ENCODE data around the gene ZFP1. TPM values are rescaled to one million over a fixed set of nuclear protein-coding genes. Genes with fewer than 3 reads are reported as not detected.

Gene ZFP1
- total and polyA plus RNA-seq, 5 donors, result 3.8 to 11.2 (median 8.7) TPM

- no peak overlapping the region for H3K27ac ChIP-seq (ENCODE audit: low read length)
- ATAC-seq (no peak), DNase-seq (no peak)
- peaks cover 3% of the 10 kb centered on the region for H3K4me1 ChIP-seq (ENCODE audit: control insufficient read depth, insufficient read depth, low read length)
- WGBS, result 88% methylated on average over 20 of the region's 20 CpGs
- no peaks in the 10 kb centered on the region for H3K9me3 ChIP-seq (ENCODE audit: control insufficient read depth, low read length)
- no peaks in the 10 kb centered on the region for H3K27me3 ChIP-seq (ENCODE audit: control insufficient read depth, insufficient read depth)
- intact Hi-C loops (cut with DNase I), result loop anchor here in 1 of 4 donors (5.0 kb wide), 1 partner anchor 116 kb away; the partner anchor contains the start of gene ZNRF1
- H3K4me3 ChIP-seq (ENCODE audit: low read length), result no peak overlapping the region
Observed at GRCh38 chr16:75113541-75114121, 34.7 kb upstream of the ZFP1 start.

GRCh38 chr16:75114179-75114945 lies 34.0 kb upstream of the ZFP1 start:
- 89% methylated on average over 44 of the region's 44 CpGs for WGBS
- H3K27me3 ChIP-seq (ENCODE audit: control insufficient read depth, insufficient read depth), result no peaks in the 10 kb centered on the region
- no peak for ATAC-seq
- DNase-seq, result peak in 2 of 3 donors; percentile 48 to 58
- intact Hi-C loops (cut with DNase I), result loop anchor here in 1 of 4 donors (5.0 kb wide), 1 partner anchor 117 kb away; the partner anchor contains the start of gene ZNRF1
- no peak overlapping the region for H3K4me3 ChIP-seq (ENCODE audit: low read length)
- H3K4me1 ChIP-seq (ENCODE audit: control insufficient read depth, insufficient read depth, low read length), result peaks cover under 1% of the 10 kb centered on the region
- no peaks in the 10 kb centered on the region for H3K9me3 ChIP-seq (ENCODE audit: control insufficient read depth, low read length)
- H3K27ac ChIP-seq (ENCODE audit: low read length), result no peak overlapping the region

- H3K4me3 ChIP-seq (ENCODE audit: low read length), result no peak overlapping the region
- no peak for ATAC-seq
- no peak overlapping the region for H3K27ac ChIP-seq (ENCODE audit: low read length)
Observed at GRCh38 chr16:75114946-75115825, 33.1 kb upstream of the ZFP1 start.

GRCh38 chr16:75116081-75116910 lies 32.0 kb upstream of the ZFP1 start, which contains the start of gene LDHD:
Gene LDHD (minus strand): TSS chr16:75116780. CDS start chr16:75116720, 60 bp downstream.
- Histone ChIP-seq H3K27me3 (ENCODE audit: control insufficient read depth, insufficient read depth) (no peaks in the 10 kb centered on the region), H3K4me3 (ENCODE audit: low read length) (peak within 1 kb of the TSS; percentile 34), H3K9me3 (ENCODE audit: control insufficient read depth, low read length) (no peaks in the 10 kb centered on the region), H3K27ac (ENCODE audit: low read length) (peak within 1 kb of the TSS; percentile 79), H3K4me1 (ENCODE audit: control insufficient read depth, insufficient read depth, low read length) (no peaks in the 10 kb centered on the region)
- WGBS, result 39% methylated on average over 15 of the region's 15 CpGs
- DNase-seq (peak; percentile 87 to 94 (median 93)), ATAC-seq (peak; percentile 93 to 97)
- intact Hi-C loops (cut with DNase I), result no loop called here

More at GRCh38 chr16:75114946-75115825, 33.1 kb upstream of the ZFP1 start:
- H3K9me3 ChIP-seq (ENCODE audit: control insufficient read depth, low read length), result no peaks in the 10 kb centered on the region
- no peaks in the 10 kb centered on the region for H3K4me1 ChIP-seq (ENCODE audit: control insufficient read depth, insufficient read depth, low read length)
- WGBS, result 89% methylated on average over 45 of the region's 45 CpGs
- peak in 2 of 3 donors; percentile 54 to 65 for DNase-seq
- intact Hi-C loops (cut with DNase I), result loop anchor here in 1 of 4 donors (5.0 kb wide), 1 partner anchor 118 kb away; the partner anchor contains the start of gene ZNRF1
- H3K27me3 ChIP-seq (ENCODE audit: control insufficient read depth, insufficient read depth), result no peaks in the 10 kb centered on the region

GRCh38 chr16:75116911-75117245 lies 31.4 kb upstream of the ZFP1 start:
- no peak overlapping the region for H3K4me3 ChIP-seq (ENCODE audit: low read length)
- no peak overlapping the region for H3K27ac ChIP-seq (ENCODE audit: low read length)
- no peak for ATAC-seq
- no peaks in the 10 kb centered on the region for H3K4me1 ChIP-seq (ENCODE audit: control insufficient read depth, insufficient read depth, low read length)
- intact Hi-C loops (cut with DNase I), result no loop called here
- no peak for DNase-seq
- H3K9me3 ChIP-seq (ENCODE audit: control insufficient read depth, low read length), result no peaks in the 10 kb centered on the region
- H3K27me3 ChIP-seq (ENCODE audit: control insufficient read depth, insufficient read depth), result no peaks in the 10 kb centered on the region
- 26% methylated on average over 3 of the region's 3 CpGs for WGBS

- Histone ChIP-seq H3K4me1 (ENCODE audit: control insufficient read depth, insufficient read depth, low read length) (no peaks in the 10 kb centered on the region), H3K27me3 (ENCODE audit: control insufficient read depth, insufficient read depth) (no peaks in the 10 kb centered on the region), H3K27ac (ENCODE audit: low read length) (no peak overlapping the region), H3K9me3 (ENCODE audit: control insufficient read depth, low read length) (peaks cover 2% of the 10 kb centered on the region), H3K4me3 (ENCODE audit: low read length) (no peak overlapping the region)
- DNase-seq (no peak), ATAC-seq (no peak)
- WGBS, result 77% methylated on average over 6 of the region's 6 CpGs
- intact Hi-C loops (cut with DNase I), result no loop called here
Observed at GRCh38 chr16:75118943-75119539, 29.3 kb upstream of the ZFP1 start.

GRCh38 chr16:75120253-75120652 lies 28.1 kb upstream of the ZFP1 start:
- DNase-seq (no peak), ATAC-seq (no peak)
- no peak overlapping the region for H3K27ac ChIP-seq (ENCODE audit: low read length)
- H3K4me3 ChIP-seq (ENCODE audit: low read length), result no peak overlapping the region
- H3K27me3 ChIP-seq (ENCODE audit: control insufficient read depth, insufficient read depth), result no peaks in the 10 kb centered on the region
- no peaks in the 10 kb centered on the region for H3K4me1 ChIP-seq (ENCODE audit: control insufficient read depth, insufficient read depth, low read length)
- whole genome bisulfite sequencing, result 79% methylated on average over 4 of the region's 4 CpGs
- H3K9me3 ChIP-seq (ENCODE audit: control insufficient read depth, low read length), result peaks cover 2% of the 10 kb centered on the region
- intact Hi-C loops (cut with DNase I), result no loop called here

GRCh38 chr16:75121949-75122568 lies 26.3 kb upstream of the ZFP1 start:
- Histone ChIP-seq H3K4me3 (ENCODE audit: low read length) (no peak overlapping the region), H3K9me3 (ENCODE audit: control insufficient read depth, low read length) (peaks cover 2% of the 10 kb centered on the region), H3K27me3 (ENCODE audit: control insufficient read depth, insufficient read depth) (no peaks in the 10 kb centered on the region), H3K27ac (ENCODE audit: low read length) (no peak overlapping the region), H3K4me1 (ENCODE audit: control insufficient read depth, insufficient read depth, low read length) (no peaks in the 10 kb centered on the region)
- 96% methylated on average over 6 of the region's 6 CpGs for WGBS
- DNase-seq (no peak), ATAC-seq (no peak)
- intact Hi-C loops (cut with DNase I), result no loop called here

GRCh38 chr16:75122609-75123008 lies 25.7 kb upstream of the ZFP1 start:
- Histone ChIP-seq H3K4me3 (ENCODE audit: low read length) (no peak overlapping the region), H3K9me3 (ENCODE audit: control insufficient read depth, low read length) (peaks cover 2% of the 10 kb centered on the region), H3K27ac (ENCODE audit: low read length) (no peak overlapping the region), H3K27me3 (ENCODE audit: control insufficient read depth, insufficient read depth) (no peaks in the 10 kb centered on the region), H3K4me1 (ENCODE audit: control insufficient read depth, insufficient read depth, low read length) (no peaks in the 10 kb centered on the region)
- DNase-seq (no peak), ATAC-seq (no peak)
- intact Hi-C loops (cut with DNase I), result no loop called here
- 90% methylated on average over 1 of the region's 1 CpG for WGBS

Data from right cardiac atrium (tissue), 5 donors.